Right cardiac atrium (tissue), 5 donors: ENCODE results near the gene CCDC167. TPM values are rescaled to one million over a fixed set of nuclear protein-coding genes. Genes with fewer than 3 reads are reported as not detected.

Experiments used
- ATAC-seq, 2 donors: fragments of 200-7000 bp; cut with Tn5 transposase; one replicate each; pipeline versions ENCODE4 v1.8.0 to v1.9.1; 2020; ENCODE audit warnings: moderate library complexity in 2 of 2, mild to moderate bottlenecking in 1 of 2
- DNase-seq, 3 donors: peaks; one replicate each; pipeline ENCODE4 v3.0.0-alpha.2; 2020
- H3K27ac ChIP-seq: one replicate; pipeline ENCODE4 v1.5.1; 2013; ENCODE audit warnings: mild to moderate bottlenecking, low read length, control low read depth, moderate library complexity
- H3K27me3 ChIP-seq: one replicate; pipeline ENCODE4 v1.6.1; 2013; ENCODE audit not compliant: control insufficient read depth, insufficient read depth
- H3K4me1 ChIP-seq: one replicate; pipeline ENCODE4 v1.6.1; 2013; ENCODE audit warnings: low read length; ENCODE audit not compliant: control insufficient read depth, insufficient read depth
- H3K4me3 ChIP-seq: one replicate; pipeline ENCODE4 v1.5.1; 2013; ENCODE audit warnings: low read length, control low read depth
- H3K9me3 ChIP-seq: one replicate; pipeline ENCODE4 v1.6.1; 2013; ENCODE audit warnings: low read length; ENCODE audit not compliant: control insufficient read depth
- WGBS: extraction: QIAGEN DNeasy Blood & Tissue Kit; methylation state at CpG from one replicate; pipeline ENCODE4 v1.1.7; 2013; 5-methylcytosine and 5-hydroxymethylcytosine counted together
- intact Hi-C, 4 donors: fragments of 100-400 bp; cut with DNase I; formaldehyde crosslinking; loops; one replicate each; pipeline versions ENCODE4 v1.11.0 to v1.14.0; 2022 to 2023
- polyA plus RNA-seq: library from polyadenylated mRNA; stranded (reverse); fragments of 200-250 nt; gene quantifications from one replicate; pipeline ENCODE4 v1.2.3, GENCODE V29; 2013
- total RNA-seq, 4 donors: library from RNA; stranded (reverse); fragmentation: NEBNext Ultra II Directional; extraction: Animal tissue kit (Norgen Biotek cat#: 25700); gene quantifications; one replicate each; pipeline ENCODE4 v1.2.1, GENCODE V29; 2021
- donor health status: healthy with polysubstance abuse.
- donor health status: DM: no; HTN: yes; CAD: no.
- donor health status: DM: no; HTN: no; CAD: no.
- donor health status: DM: no; HTN: yes; CAD: no; lungs with severe emphysema.
- donor health status: DM: yes; HTN: yes; CAD: no.

Gene CCDC167
- total and polyA plus RNA-seq, 5 donors: 18.8 to 63.8 (median 21.2) TPM

DNA sequence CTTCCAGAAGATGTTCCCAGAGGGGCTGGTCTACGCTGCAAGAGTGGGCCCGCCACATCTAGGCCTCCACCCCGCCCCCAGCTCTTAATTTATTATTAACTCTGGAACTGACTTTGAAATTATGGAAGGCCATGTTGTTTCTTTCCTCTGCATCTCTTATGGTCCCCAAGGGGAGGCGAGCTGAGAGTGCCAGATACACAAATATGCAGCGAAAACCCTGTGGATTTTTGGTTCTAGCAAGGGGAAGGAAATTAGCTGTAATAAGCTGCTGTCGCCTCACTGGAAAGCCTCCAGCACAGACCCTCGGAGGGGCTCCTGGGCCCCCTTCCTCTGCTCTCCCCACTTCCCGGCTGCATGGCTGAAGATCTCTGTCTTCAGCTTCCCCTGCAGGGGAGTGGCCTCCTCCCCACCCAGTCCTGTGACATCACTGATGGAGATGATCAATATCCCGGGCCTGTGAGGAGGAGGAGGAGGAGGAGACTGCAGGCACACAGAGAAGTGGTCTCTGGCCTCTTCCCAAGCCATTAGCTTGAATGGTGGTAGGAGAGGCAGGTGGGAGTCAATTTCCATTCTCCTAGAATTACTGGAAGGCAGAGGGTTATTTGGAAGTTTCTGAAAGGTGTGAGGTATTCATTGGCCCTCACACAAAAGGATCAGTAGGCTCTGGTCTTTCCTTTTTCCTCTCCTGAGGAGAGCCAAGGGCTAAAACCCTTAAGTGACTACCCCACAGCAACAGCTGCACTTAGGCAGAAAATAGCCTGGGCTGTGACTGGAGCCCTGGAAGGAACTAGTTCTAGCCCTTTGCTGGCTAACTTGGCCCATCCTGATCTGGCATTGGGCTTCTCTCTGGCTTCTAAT, 39.7 kb upstream of the CCDC167 start:
- ATAC-seq (no peak), DNase-seq (no peak)
- Histone ChIP-seq H3K9me3 (no peaks in the 10 kb centered on the region), H3K27me3 (no peaks in the 10 kb centered on the region), H3K4me3 (no peak overlapping the region), H3K4me1 (peaks cover 3% of the 10 kb centered on the region), H3K27ac (no peak overlapping the region)
- intact Hi-C loops: no loop called here
- WGBS: 63% methylated on average over 9 of the region's 9 CpGs

DNA sequence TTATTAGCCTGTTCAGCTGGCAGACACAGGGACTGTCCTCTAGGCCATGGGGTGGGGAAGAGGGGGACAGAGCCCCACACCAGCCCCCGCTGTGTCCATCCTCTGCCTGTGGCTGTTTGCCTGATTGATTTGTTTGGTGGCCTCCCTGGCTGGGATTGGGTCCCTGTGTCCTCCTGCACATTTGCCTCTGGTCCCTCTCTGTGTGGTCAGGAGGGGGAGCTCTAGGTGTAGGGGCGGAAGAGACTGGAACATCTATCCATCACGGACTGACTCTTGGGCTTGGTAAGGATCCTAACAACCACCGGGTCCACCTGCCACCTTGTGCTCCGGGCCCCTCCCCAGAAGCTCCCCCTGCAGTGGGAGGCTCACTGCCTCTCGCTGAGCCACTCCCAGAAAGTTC, 38.4 kb upstream of the CCDC167 start:
- Histone ChIP-seq H3K27ac (no peak overlapping the region), H3K27me3 (no peaks in the 10 kb centered on the region), H3K4me1 (peaks cover 3% of the 10 kb centered on the region), H3K9me3 (no peaks in the 10 kb centered on the region), H3K4me3 (no peak overlapping the region)
- DNase-seq (no peak), ATAC-seq (no peak)
- WGBS: 84% methylated on average over 6 of the region's 6 CpGs
- intact Hi-C loops: no loop called here

DNA sequence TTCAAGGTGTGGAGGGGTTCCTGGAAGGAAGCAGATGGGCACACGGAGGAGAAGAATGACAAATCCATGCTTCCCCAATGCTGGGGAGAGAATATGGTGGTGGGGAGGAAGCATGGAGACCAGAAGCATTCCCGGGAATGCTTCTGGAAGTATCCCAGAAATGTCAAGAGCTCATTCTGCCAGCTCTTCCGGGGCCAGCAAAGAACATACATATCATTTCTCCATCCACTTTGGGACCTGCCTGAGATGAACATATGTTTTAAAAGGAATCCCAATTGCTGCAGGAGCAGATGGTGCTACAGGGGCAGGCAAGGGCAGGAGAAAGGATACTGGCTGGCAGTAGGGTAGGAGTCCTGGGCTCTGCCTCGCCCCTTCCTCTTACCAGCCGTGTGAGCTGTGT, 37.9 kb upstream of the CCDC167 start:
- Histone ChIP-seq H3K4me3 (no peak overlapping the region), H3K27me3 (no peaks in the 10 kb centered on the region), H3K4me1 (peaks cover 3% of the 10 kb centered on the region), H3K9me3 (no peaks in the 10 kb centered on the region), H3K27ac (no peak overlapping the region)
- intact Hi-C loops: no loop called here
- no peak for ATAC-seq
- no peak for DNase-seq
- 69% methylated on average over 5 of the region's 5 CpGs for WGBS

DNA sequence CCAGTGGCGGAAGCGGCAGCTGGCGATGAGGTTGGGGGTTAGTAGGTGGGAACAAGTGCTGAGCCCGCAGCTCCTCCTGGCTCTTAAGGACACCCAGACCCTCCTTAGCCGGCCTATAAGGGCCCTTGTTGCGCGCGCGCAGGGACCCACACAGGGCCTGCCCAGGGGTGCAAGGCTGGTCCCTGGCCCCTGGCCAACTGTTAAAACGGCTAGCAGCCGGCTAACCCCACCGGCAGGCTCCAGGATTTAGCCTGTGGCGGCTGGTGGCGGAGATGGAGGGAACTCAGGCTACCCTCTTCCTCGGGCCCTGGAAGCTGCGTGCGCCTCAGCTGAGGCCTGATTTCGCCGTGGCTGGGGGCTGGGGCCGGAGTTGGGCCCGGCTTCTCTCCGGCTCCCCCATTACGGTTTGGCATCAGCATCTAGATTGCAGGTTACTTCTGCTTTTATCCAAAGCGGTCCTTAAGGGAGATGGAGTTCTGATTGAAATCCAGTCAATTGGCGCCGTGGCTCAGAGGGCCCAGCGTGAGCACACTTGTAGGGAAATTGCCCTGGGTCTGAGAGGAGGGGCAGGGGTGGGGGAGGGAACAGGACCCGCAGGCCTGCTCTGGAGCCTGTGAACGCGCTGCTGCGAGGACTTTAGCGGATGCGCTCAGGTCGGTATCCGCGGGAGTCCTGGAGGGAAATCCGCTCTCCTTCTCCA, 36.9 kb upstream of the CCDC167 start:
- intact Hi-C loops: no loop called here
- peak in 1 of 2 donors; percentile 9 for ATAC-seq
- H3K4me1 ChIP-seq: peaks cover 3% of the 10 kb centered on the region
- H3K9me3 ChIP-seq: no peaks in the 10 kb centered on the region
- no peak overlapping the region for H3K27ac ChIP-seq
- no peak for DNase-seq
- no peaks in the 10 kb centered on the region for H3K27me3 ChIP-seq
- WGBS: 34% methylated on average over 37 of the region's 37 CpGs
- H3K4me3 ChIP-seq: peak overlapping the region; percentile 42

DNA sequence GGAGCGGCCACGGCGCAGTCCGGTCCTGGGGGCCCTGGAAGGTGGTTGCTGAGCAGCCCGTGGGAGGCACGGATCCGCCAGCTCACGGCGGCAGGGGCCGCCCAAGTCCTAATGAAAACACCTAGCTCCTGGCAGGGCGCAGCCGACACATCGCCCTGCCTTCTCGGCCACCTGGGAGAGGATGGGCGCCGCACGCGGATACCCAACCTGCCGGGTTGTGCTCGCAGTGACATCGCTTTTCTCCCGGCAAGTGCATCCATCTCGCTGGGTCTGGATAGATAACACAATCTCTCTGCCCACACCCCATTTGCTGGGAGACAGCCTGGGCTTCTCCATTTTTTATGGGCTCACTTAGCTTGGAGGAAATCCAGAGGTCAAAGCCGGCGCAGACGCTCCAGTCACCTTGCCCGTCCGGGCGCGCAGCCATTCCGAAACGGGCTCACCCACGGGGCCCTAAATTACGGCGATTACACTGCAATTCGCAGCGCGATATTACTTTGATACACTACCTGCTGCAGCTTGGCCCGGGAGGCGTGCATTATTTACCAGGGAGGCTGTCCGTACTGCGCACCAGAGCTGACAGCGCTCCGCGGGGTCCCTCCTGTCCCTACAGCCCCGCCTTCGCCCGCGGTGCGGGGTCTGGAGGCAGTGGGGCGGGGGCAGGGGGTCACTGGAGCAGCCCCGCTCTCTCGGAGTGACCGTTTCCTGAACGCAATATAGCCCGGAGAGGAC, 36.2 kb upstream of the CCDC167 start:
- H3K9me3 ChIP-seq: no peaks in the 10 kb centered on the region
- H3K27me3 ChIP-seq: no peaks in the 10 kb centered on the region
- DNase-seq: no peak
- peak in 1 of 2 donors; percentile 28 for ATAC-seq
- intact Hi-C loops: no loop called here
- WGBS: 2% methylated on average over 56 of the region's 56 CpGs
- peaks cover 3% of the 10 kb centered on the region for H3K4me1 ChIP-seq
- no peak overlapping the region for H3K27ac ChIP-seq
- H3K4me3 ChIP-seq: peak overlapping the region; percentile 42

DNA sequence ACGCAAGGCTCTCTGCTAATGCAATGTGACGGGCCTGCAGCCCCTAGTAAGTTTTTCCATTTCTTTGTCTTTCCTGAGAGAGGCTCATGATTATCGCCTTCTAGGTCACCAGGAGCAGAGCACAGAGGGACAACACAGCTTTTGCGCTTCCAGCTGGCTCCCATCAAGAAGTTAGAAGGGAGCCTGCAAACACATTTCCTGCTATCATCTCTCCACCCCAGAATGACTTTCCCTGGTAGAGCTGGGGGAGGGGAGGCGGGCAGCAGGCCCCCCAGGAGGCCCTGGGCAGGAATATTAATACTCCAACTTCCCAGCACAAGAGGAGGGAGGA, 35.7 kb upstream of the CCDC167 start:
- peaks cover 3% of the 10 kb centered on the region for H3K4me1 ChIP-seq
- intact Hi-C loops: no loop called here
- no peak for DNase-seq
- H3K27ac ChIP-seq: no peak overlapping the region
- 31% methylated on average over 5 of the region's 5 CpGs for WGBS
- no peak for ATAC-seq
- H3K27me3 ChIP-seq: no peaks in the 10 kb centered on the region
- H3K9me3 ChIP-seq: no peaks in the 10 kb centered on the region
- no peak overlapping the region for H3K4me3 ChIP-seq

DNA sequence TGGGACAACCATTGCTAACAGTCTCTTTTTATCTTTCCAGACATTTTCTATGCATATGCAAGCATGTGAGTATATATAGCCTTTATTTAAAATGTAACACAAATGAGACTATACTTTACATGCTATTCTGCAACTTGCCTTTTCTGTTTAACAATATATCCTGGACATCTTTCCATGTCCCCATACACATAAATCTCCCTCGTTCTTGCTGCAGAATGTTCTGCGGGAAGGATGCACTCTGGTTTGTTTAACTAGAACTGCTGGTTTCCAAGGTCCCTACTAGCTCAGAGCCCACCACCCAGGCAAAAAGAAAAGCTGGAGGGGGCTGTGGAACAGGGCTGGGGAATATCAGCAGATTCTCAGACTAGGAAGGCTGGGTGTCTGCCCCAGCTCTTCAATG, 35.2 kb upstream of the CCDC167 start:
- no peak overlapping the region for H3K27ac ChIP-seq
- peaks cover 3% of the 10 kb centered on the region for H3K4me1 ChIP-seq
- H3K4me3 ChIP-seq: no peak overlapping the region
- ATAC-seq (no peak), DNase-seq (no peak)
- no peaks in the 10 kb centered on the region for H3K27me3 ChIP-seq
- no peaks in the 10 kb centered on the region for H3K9me3 ChIP-seq
- intact Hi-C loops: no loop called here
- WGBS: 79% methylated on average over 2 of the region's 2 CpGs

DNA sequence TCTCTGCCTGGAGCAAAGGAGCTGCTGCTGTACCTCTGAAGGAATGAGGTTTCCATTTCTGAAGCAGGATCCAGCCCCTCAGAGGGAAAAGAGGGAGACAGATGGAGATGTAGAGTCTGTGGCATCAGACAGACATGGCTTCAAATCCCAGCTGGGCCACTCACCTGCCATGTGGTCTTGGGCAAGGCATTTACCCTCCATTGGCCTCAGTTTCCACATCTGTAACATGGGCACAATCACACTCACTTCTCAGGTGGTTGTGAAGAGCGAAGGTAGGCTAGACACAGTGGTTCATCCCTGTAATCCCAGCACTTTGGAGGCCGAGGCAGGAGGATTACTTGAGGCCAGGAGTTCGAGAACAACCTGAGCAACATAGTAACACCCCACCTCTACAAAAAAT, 32.4 kb upstream of the CCDC167 start:
- intact Hi-C loops: no loop called here

DNA sequence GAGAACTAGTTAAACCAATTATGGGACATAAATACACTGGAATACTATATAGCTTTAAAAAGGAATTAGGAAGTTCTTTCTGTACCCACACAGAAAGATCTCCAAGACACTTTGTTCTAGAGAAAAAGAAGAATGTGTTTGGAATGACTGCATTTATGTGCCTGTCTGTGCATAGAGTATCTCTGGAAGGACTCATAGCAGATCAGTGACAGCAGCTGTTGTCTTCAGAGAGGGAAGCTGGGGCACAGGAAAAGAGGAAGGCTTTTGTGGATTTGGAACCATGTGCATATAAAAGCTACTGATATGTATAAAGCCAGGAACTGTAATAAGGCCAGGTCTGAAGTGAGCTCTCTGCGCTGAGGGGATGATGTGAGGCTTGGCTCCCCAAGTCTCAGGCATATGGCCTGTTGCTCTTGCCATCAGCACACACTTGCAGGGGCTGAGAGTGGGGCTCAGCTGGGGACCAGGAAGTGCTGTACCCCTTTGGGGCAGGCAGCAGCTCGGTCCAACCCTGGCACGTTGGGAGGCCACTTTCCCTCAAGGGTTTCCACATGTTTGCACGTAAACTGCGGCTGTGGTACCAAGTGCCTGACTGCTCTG, 31.8 kb upstream of the CCDC167 start:
- H3K27me3 ChIP-seq: no peaks in the 10 kb centered on the region
- H3K4me3 ChIP-seq: no peak overlapping the region
- H3K4me1 ChIP-seq: peaks cover 3% of the 10 kb centered on the region
- 74% methylated on average over 5 of the region's 5 CpGs for WGBS
- no peak for ATAC-seq
- no peak overlapping the region for H3K27ac ChIP-seq
- H3K9me3 ChIP-seq: no peaks in the 10 kb centered on the region
- intact Hi-C loops: no loop called here
- no peak for DNase-seq

More for the DNA sequence above, 32.4 kb upstream of the CCDC167 start:
- Histone ChIP-seq H3K9me3 (no peaks in the 10 kb centered on the region), H3K27me3 (no peaks in the 10 kb centered on the region), H3K27ac (no peak overlapping the region), H3K4me1 (peaks cover 3% of the 10 kb centered on the region), H3K4me3 (no peak overlapping the region)
- DNase-seq (no peak), ATAC-seq (no peak)
- 92% methylated on average over 3 of the region's 3 CpGs for WGBS

DNA sequence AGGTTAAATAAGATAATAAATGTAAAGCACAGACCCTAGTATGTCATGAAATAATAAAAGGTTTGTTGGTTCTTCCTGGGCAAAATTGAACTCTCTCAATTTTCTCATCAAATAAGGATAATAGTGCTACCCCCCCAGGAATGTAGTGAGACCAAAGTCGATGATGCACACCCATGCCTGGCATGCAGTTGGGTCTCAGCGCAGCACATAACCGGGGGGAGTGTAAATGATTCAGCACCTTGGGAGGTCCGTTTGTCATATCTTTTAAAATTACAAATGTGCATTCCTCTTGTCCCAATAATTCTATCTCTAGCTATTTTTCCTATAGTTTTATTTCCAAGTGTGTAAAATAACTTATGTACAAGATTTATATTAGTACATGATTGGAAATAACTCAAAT, 31.3 kb upstream of the CCDC167 start:
- Histone ChIP-seq H3K4me3 (no peak overlapping the region), H3K9me3 (no peaks in the 10 kb centered on the region), H3K27ac (no peak overlapping the region), H3K4me1 (peaks cover 3% of the 10 kb centered on the region), H3K27me3 (no peaks in the 10 kb centered on the region)
- ATAC-seq (no peak), DNase-seq (no peak)
- WGBS: 75% methylated on average over 4 of the region's 4 CpGs
- intact Hi-C loops: no loop called here

DNA sequence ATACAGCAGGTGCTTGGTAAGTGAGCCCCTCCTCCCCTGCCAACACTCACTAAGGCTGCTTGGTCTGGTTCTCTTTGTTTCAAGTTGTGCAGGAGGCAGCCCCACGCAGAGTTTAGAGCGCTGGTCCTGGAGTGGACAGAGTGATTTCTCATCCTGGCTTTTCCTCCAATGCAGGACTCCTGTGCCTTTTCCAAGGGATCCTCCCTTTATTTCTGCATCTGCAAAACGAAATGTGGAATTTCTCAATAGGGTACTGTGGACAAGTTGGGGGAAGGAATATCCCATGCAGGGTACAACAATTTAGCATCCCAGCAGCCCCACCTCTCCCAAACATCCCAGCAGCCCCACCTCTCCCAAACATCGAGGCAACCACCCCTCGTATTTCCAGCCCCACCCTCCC, 30.6 kb upstream of the CCDC167 start:
- WGBS: 25% methylated on average over 5 of the region's 5 CpGs
- no peaks in the 10 kb centered on the region for H3K9me3 ChIP-seq
- no peaks in the 10 kb centered on the region for H3K4me1 ChIP-seq
- H3K27me3 ChIP-seq: no peaks in the 10 kb centered on the region
- no peak for ATAC-seq
- no peak overlapping the region for H3K4me3 ChIP-seq
- DNase-seq: no peak
- H3K27ac ChIP-seq: no peak overlapping the region
- intact Hi-C loops: no loop called here
